Middle frontal gyrus (tissue), 1 donor: Measurements from ENCODE around the gene CD2BP2.
A peak's percentile ranks its signal among the peaks of the same experiment; 100 is the strongest.
"Not testable (repeated sequence)": the region's sequence is repeated elsewhere in the genome, so short reads cannot be mapped to it uniquely, and the experiment has no call there.

Experiments used
- DNase-seq: peaks from one replicate; pipeline ENCODE4 v3.0.0-alpha.2; 2015; ENCODE audit warnings: low spot score; ENCODE audit errors: extremely low spot score

CD2BP2 gene

GRCh38 chr16:30342751-30343490 is 12.2 kb downstream of the CD2BP2 start:
- DNase-seq = no peak

- not testable (repeated sequence) for DNase-seq
Measured at GRCh38 chr16:30341971-30342370, 13.1 kb downstream of the CD2BP2 start.

GRCh38 chr16:30340621-30341020 is 14.5 kb downstream of the CD2BP2 start:
- no peak for DNase-seq

GRCh38 chr16:30338715-30339114 is 16.4 kb downstream of the CD2BP2 start:
- DNase-seq = not testable (repeated sequence)

- DNase-seq = not testable (repeated sequence)
Measured at GRCh38 chr16:30337964-30338357, 17.1 kb downstream of the CD2BP2 start.

GRCh38 chr16:30335598-30336474 is 19.3 kb downstream of the CD2BP2 start:
- no peak for DNase-seq

GRCh38 chr16:30335028-30335597 is 20.0 kb downstream of the CD2BP2 start:
- peak; percentile 53 for DNase-seq

GRCh38 chr16:30334473-30334989 is 20.6 kb downstream of the CD2BP2 start:
- not testable (repeated sequence) for DNase-seq

GRCh38 chr16:30324220-30324619 is 30.9 kb downstream of the CD2BP2 start:
- DNase-seq = not testable (repeated sequence)

GRCh38 chr16:30318647-30319046 is 36.5 kb downstream of the CD2BP2 start:
- DNase-seq = not testable (repeated sequence)

- not testable (repeated sequence) for DNase-seq
Measured at GRCh38 chr16:30310937-30311336, 44.2 kb downstream of the CD2BP2 start.

- DNase-seq = not testable (repeated sequence)
Measured at GRCh38 chr16:30309255-30309654, 45.9 kb downstream of the CD2BP2 start.
